CD4-positive, CD25-positive, alpha-beta regulatory T cell (primary cell): ENCODE data around the gene OR4C46. TPM values are rescaled to one million over a fixed set of nuclear protein-coding genes. Genes with fewer than 3 reads are reported as not detected.
"Not testable (repeated sequence)": the region's sequence is repeated elsewhere in the genome, so short reads cannot be mapped to it uniquely, and the experiment has no call there.

Source experiments
- ATAC-seq, 2 donors: fragments of 150-1000 bp; cut with Tn5 transposase; one replicate each; pipeline ENCODE4 v1.10.0; 2021; ENCODE audit warnings: low read depth in 2 of 2, moderate number of reproducible peaks in 2 of 2, moderate library complexity in 1 of 2
- DNase-seq, 3 donors: peaks; one replicate each; pipeline versions ENCODE4 v3.0.0 to v3.0.0-alpha.2; 2012 to 2022; ENCODE audit warnings: mixed read lengths in 1 of 3
- H3K27ac ChIP-seq: one replicate; pipeline ENCODE4 v1.7.0; 2013; ENCODE audit warnings: mild to moderate bottlenecking, low read length; ENCODE audit not compliant: insufficient read depth, poor library complexity, severe bottlenecking
- H3K27me3 ChIP-seq: one replicate; pipeline ENCODE4 v1.7.0; 2013; ENCODE audit warnings: low read length; ENCODE audit not compliant: control insufficient read depth, insufficient read depth
- H3K36me3 ChIP-seq: one replicate; pipeline ENCODE4 v1.7.0; 2013; ENCODE audit warnings: mild to moderate bottlenecking, low read length, moderate library complexity; ENCODE audit not compliant: control insufficient read depth, insufficient read depth
- H3K4me1 ChIP-seq: 2 replicates; pipeline ENCODE4 v1.7.0; 2013; ENCODE audit warnings: mild to moderate bottlenecking, low read length; ENCODE audit not compliant: insufficient read depth, control insufficient read depth, poor library complexity, severe bottlenecking
- H3K4me3 ChIP-seq: one replicate; pipeline ENCODE4 v1.7.0; 2013; ENCODE audit warnings: low read depth, mild to moderate bottlenecking, low read length, moderate library complexity
- H3K9me3 ChIP-seq, 2 experiments: 1 replicate in 1 of 2; 2 replicates in 1 of 2; pipeline ENCODE4 v1.7.0; 2013; ENCODE audit warnings: low read length in 2 of 2, mild to moderate bottlenecking in 1 of 2, moderate library complexity in 1 of 2; ENCODE audit not compliant: control insufficient read depth in 2 of 2
- H3K27ac Mint-ChIP-seq, 3 donors: one replicate each; pipeline ENCODE4 v1.8.0; 2020 to 2022; ENCODE audit warnings: mild to moderate bottlenecking in 3 of 3, mixed read lengths in 3 of 3, moderate library complexity in 2 of 3
- H3K27me3 Mint-ChIP-seq: one replicate; pipeline ENCODE4 v1.8.0; 2022; ENCODE audit warnings: mild to moderate bottlenecking, mixed read lengths
- H3K36me3 Mint-ChIP-seq: one replicate; pipeline ENCODE4 v1.8.0; 2020; ENCODE audit warnings: mixed read lengths
- H3K4me1 Mint-ChIP-seq, 4 donors: one replicate each; pipeline ENCODE4 v1.8.0; 2020 to 2022; ENCODE audit warnings: mixed read lengths in 4 of 4, mild to moderate bottlenecking in 1 of 4
- H3K4me3 Mint-ChIP-seq, 4 donors: one replicate each; pipeline ENCODE4 v1.8.0; 2020 to 2022; ENCODE audit warnings: mild to moderate bottlenecking in 4 of 4, mixed read lengths in 4 of 4, moderate library complexity in 3 of 4
- H3K9me3 Mint-ChIP-seq, 7 donors: one replicate each; pipeline ENCODE4 v1.8.0; 2020 to 2022; ENCODE audit warnings: mixed read lengths in 7 of 7, mild to moderate bottlenecking in 3 of 7, moderate library complexity in 2 of 7
- polyA plus RNA-seq, 4 donors: library from polyadenylated mRNA; unstranded; fragments of 300-500 nt; fragmentation: Illumina TruSeq; gene quantifications; one replicate each; pipeline ENCODE4 v1.2.3, GENCODE V29; 2021
- total RNA-seq: library from RNA; stranded (reverse); gene quantifications from one replicate; pipeline ENCODE4 v1.2.3, GENCODE V29; 2022

The OR4C46 gene
- total RNA-seq (not detected), polyA plus RNA-seq (not detected)

DNA sequence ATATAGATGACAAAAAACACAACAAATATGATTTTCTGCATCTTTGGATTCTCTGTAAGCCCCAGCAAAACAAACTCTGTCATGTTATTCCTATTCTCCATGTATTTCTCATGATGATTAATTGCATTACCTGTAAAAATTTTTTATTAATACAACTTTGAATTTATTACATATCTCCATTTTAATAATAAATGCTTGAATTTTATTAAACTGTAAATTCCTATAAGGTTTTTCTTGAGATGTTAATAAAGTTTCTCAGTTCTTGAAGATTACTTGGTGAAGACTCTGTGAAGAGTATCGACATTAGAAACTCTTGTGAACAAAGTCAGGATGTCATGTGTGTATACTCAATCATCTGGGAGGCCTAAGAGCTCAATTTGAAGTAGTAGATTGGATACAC is at the start of gene OR4C46:
Gene OR4C46, minus strand, starts transcription at position 101 of the 400 bp plus-strand sequence. Its CDS starts 0 bp downstream, at position 101.
- Mint-ChIP-seq H3K4me1 (no peaks in the 10 kb centered on the region), H3K36me3 (no peaks in the 10 kb centered on the region), H3K27ac (no peak within 1 kb of the TSS), H3K27me3 (no peaks in the 10 kb centered on the region), H3K4me3 (no peak within 1 kb of the TSS), H3K9me3 (peaks cover 0 to 19% (median 7%) of the 10 kb centered on the region in 7 donors)
- Histone ChIP-seq H3K27ac (no peak within 1 kb of the TSS), H3K9me3 (no peaks in the 10 kb centered on the region), H3K27me3 (no peaks in the 10 kb centered on the region), H3K4me1 (no peaks in the 10 kb centered on the region), H3K36me3 (no peaks in the 10 kb centered on the region), H3K4me3 (no peak within 1 kb of the TSS)
- ATAC-seq (no peak), DNase-seq (no peak)

DNA sequence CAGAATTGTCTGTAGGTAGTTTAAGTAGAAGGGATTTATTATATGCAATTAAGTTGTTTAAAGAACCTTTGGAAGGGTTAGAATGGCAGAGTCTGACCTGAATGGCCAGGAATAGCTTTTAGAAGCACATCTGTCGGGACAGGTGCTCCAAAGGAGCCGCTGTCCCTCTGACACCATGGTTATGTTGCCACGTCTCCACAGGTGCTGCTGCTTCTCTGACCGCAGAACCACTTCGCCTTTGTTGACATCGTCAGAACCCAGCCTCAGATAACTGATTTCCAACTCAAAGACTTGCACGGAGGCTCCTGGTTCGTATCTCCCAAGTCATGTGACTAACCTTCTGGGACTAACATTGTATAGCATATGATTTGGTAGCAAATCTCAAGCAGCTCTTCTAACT is 41.8 kb upstream of the OR4C46 start:
- ATAC-seq, H3K4me1 Mint-ChIP-seq, H3K4me1 ChIP-seq, H3K27me3 ChIP-seq, H3K4me3 ChIP-seq, H3K4me3 Mint-ChIP-seq, H3K27ac ChIP-seq, H3K27me3 Mint-ChIP-seq, H3K36me3 Mint-ChIP-seq, DNase-seq, H3K27ac Mint-ChIP-seq, H3K9me3 ChIP-seq, H3K36me3 ChIP-seq: not testable (repeated sequence)
- peaks cover 0 to 27% (median 8%) of the 10 kb centered on the region in 7 donors for H3K9me3 Mint-ChIP-seq

DNA sequence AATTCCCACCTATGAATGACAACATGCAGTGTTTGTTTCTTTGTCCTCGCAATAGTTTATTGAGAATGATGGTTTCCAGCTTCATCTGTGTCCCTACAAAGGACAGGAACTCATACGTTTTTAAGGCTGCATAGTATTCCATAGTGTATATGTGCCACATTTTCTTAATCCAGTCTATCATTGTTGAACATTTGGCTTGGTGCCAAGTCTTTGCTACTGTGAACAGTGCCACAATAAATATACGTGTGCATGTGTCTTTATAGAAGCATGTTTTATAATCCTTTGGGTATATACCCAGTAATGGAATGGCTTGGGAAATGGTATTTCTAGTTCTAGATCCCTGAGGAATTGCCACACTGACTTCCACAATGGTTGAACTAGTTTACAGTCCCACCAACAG is 42.4 kb downstream of the OR4C46 start:
- H3K4me1 Mint-ChIP-seq, H3K4me3 ChIP-seq, H3K4me3 Mint-ChIP-seq, H3K4me1 ChIP-seq, H3K36me3 ChIP-seq, H3K27ac Mint-ChIP-seq, H3K36me3 Mint-ChIP-seq, H3K27me3 Mint-ChIP-seq, DNase-seq, H3K27ac ChIP-seq, ATAC-seq, H3K27me3 ChIP-seq: not testable (repeated sequence)
- H3K9me3 Mint-ChIP-seq, result peaks cover 0 to 68% (median 13%) of the 10 kb centered on the region in 7 donors
- peaks cover 7 to 27% of the 10 kb centered on the region in 2 experiments for H3K9me3 ChIP-seq

DNA sequence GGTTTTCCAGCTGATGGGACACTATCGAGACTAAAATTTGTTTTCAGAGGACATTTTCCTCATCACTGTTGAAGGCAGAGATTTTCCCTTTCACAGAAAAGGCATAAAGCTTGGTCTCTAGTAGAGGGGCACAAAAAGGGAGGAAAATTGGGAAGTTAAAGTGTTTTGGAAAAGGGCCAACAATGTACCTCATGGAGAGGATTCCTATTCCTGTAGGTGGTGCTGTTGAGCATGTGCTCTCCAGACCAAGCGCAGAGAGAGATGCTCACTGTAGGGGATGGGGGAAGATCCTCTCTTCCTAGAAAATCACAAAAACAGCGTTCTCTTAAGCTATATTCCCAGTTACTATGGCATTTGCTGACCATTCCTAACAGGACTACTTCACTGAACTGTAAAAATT is 44.9 kb downstream of the OR4C46 start:
- H3K27me3 ChIP-seq, result no peaks in the 10 kb centered on the region
- H3K36me3 ChIP-seq, result no peaks in the 10 kb centered on the region
- H3K4me1 ChIP-seq, result no peaks in the 10 kb centered on the region
- Mint-ChIP-seq H3K27ac (no peak overlapping the region), H3K4me3 (no peak overlapping the region), H3K9me3 (peaks cover 0 to 58% (median 14%) of the 10 kb centered on the region in 7 donors), H3K36me3 (no peaks in the 10 kb centered on the region), H3K27me3 (no peaks in the 10 kb centered on the region), H3K4me1 (no peaks in the 10 kb centered on the region)
- H3K4me3 ChIP-seq, result no peak overlapping the region
- H3K9me3 ChIP-seq, result peaks cover 7 to 24% of the 10 kb centered on the region in 2 experiments
- ATAC-seq (no peak), DNase-seq (no peak)
- no peak overlapping the region for H3K27ac ChIP-seq

DNA sequence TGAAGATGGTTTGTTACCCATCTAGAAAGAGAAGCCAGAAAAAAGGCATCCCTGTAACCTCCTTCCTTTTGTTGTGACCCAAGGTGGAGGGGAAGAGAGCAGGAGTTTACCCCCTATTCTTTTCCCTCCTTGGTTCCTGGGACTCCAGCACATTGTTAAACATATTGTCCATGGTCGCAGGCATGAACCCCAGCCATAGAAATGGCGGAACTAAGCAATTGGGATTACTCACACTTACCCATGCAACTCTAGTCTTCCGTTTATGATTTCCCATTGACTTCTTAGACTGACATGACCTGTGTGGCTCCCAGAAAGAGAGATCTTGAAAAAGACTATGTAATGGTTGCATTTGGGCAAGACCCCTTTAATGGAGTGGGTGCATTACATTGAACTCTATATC is 45.4 kb downstream of the OR4C46 start:
- no peak for DNase-seq
- ATAC-seq, result no peak
- no peaks in the 10 kb centered on the region for H3K36me3 Mint-ChIP-seq
- H3K9me3 ChIP-seq, result peaks cover 7 to 24% of the 10 kb centered on the region in 2 experiments
- H3K4me3 Mint-ChIP-seq, result no peak overlapping the region
- H3K4me3 ChIP-seq, result no peak overlapping the region
- H3K9me3 Mint-ChIP-seq, result peaks cover 0 to 60% (median 14%) of the 10 kb centered on the region in 7 donors
- H3K4me1 ChIP-seq, result no peaks in the 10 kb centered on the region
- H3K36me3 ChIP-seq, result no peaks in the 10 kb centered on the region
- no peaks in the 10 kb centered on the region for H3K27me3 ChIP-seq
- no peaks in the 10 kb centered on the region for H3K4me1 Mint-ChIP-seq
- H3K27ac Mint-ChIP-seq, result no peak overlapping the region
- no peaks in the 10 kb centered on the region for H3K27me3 Mint-ChIP-seq
- no peak overlapping the region for H3K27ac ChIP-seq

Other genes with a start within 250 kb of the OR4C46 start
- gene OR4A5, start 102.8 kb upstream of the OR4C46 start, total RNA-seq, result not detected
- gene OR4A5, start 102.8 kb upstream of the OR4C46 start, polyA plus RNA-seq, result not detected